Measurements from ENCODE around the gene PFKFB4.

PFKFB4 gene

GRCh38 chr3:48597408-48597800 is 40.8 kb upstream of the PFKFB4 start:
- TF ChIP-seq CTCF (IDR thresholded peaks at IDR 0.05; ENCODE audit: insufficient read depth, low read length) (no peak), POLR2AphosphoS5 (IDR thresholded peaks at IDR 0.05; ENCODE audit: low read depth) (peak; percentile 23; the same call in 1 of the 2 replicates), REST (IDR thresholded peaks at IDR 0.05; ENCODE audit: insufficient replicate concordance, low read depth) (no peak), SPI1 (IDR thresholded peaks at IDR 0.05; ENCODE audit: borderline replicate concordance, low read depth) (no peak), GABPA (IDR thresholded peaks at IDR 0.05; ENCODE audit: low read depth) (no peak)
- DNase-seq (ENCODE audit: low read depth in 1 of 2, low spot score in 1 of 2): no peak
- Histone ChIP-seq H3K27me3 (ENCODE audit: insufficient read depth, poor library complexity, severe bottlenecking) (peaks cover 17% of the 10 kb centered on the region), H3K4me3 (replicated peaks; ENCODE audit: insufficient read depth, low read length) (no peak overlapping the region), H3K27ac (replicated peaks) (no peak overlapping the region)

- H3K4me3 ChIP-seq (replicated peaks; ENCODE audit: insufficient read depth, low read length): no peak overlapping the region
- H3K27ac ChIP-seq (replicated peaks): no peak overlapping the region
- no peak for DNase-seq (ENCODE audit: low read depth in 1 of 2, low spot score in 1 of 2)
- TF ChIP-seq POLR2AphosphoS5 (IDR thresholded peaks at IDR 0.05; ENCODE audit: low read depth) (no peak), SPI1 (IDR thresholded peaks at IDR 0.05; ENCODE audit: borderline replicate concordance, low read depth) (no peak), CTCF (IDR thresholded peaks at IDR 0.05; ENCODE audit: insufficient read depth, low read length) (no peak), REST (IDR thresholded peaks at IDR 0.05; ENCODE audit: insufficient replicate concordance, low read depth) (no peak)
- peaks cover 17% of the 10 kb centered on the region for H3K27me3 ChIP-seq (ENCODE audit: insufficient read depth, poor library complexity, severe bottlenecking)
Measured at GRCh38 chr3:48596676-48597407, 40.2 kb upstream of the PFKFB4 start.

- no peak for DNase-seq (ENCODE audit: low read depth in 1 of 2, low spot score in 1 of 2)
- peaks cover 17% of the 10 kb centered on the region for H3K27me3 ChIP-seq (ENCODE audit: insufficient read depth, poor library complexity, severe bottlenecking)
- H3K27ac ChIP-seq (replicated peaks): no peak overlapping the region
- TF ChIP-seq REST (IDR thresholded peaks at IDR 0.05; ENCODE audit: insufficient replicate concordance, low read depth): no peak
- TF ChIP-seq GABPA (IDR thresholded peaks at IDR 0.05; ENCODE audit: low read depth): no peak
- no peak for TF ChIP-seq SPI1 (IDR thresholded peaks at IDR 0.05; ENCODE audit: borderline replicate concordance, low read depth)
- TF ChIP-seq CTCF (IDR thresholded peaks at IDR 0.05; ENCODE audit: insufficient read depth, low read length): no peak
- no peak for TF ChIP-seq POLR2AphosphoS5 (IDR thresholded peaks at IDR 0.05; ENCODE audit: low read depth)
- no peak overlapping the region for H3K4me3 ChIP-seq (replicated peaks; ENCODE audit: insufficient read depth, low read length)
Measured at GRCh38 chr3:48596157-48596556, 39.6 kb upstream of the PFKFB4 start.
